Activated CD4-positive, alpha-beta T cell treated with anti-CD3 and anti-CD28 coated beads, Interleukin-2, amount 50 U/mL, for 48 hours (primary cell): ENCODE data around the gene HOXA13.

Source experiments
- DNase-seq, 2 experiments: peaks; one replicate each; pipeline ENCODE4 v3.0.0-alpha.2; 2020

The HOXA13 gene

GRCh38 chr7:27191833-27192545, 7.9 kb downstream of the HOXA13 start:
- DNase-seq = no peak

DNA sequence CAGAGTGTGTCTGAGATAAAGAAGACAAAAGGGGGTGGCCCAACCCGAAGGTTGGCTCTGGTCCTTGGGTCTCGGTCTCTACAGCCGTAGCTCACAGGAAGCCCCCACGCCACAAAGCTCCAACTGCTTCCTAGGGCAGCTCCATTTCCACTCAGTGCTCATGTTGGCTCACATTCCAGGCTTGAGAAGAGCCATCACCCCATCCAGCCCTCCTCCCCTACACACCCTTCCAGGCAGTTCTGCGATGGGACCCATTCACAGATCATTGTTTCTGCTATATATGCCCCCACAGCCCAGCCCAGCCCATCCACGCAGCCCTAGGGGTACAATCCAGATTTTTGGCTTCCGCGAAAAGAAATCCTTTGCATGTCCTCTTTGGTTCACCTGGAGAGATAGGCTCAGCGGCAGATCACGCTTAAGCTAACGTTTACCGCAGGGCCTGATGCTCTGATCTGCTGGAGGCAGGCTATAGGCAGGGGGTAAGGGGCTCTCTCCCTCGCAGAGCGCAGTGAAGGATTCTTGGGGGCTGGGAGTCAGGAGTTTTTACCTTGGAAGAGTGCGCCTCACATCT, 8.6 kb downstream of the HOXA13 start:
- no peak for DNase-seq

DNA sequence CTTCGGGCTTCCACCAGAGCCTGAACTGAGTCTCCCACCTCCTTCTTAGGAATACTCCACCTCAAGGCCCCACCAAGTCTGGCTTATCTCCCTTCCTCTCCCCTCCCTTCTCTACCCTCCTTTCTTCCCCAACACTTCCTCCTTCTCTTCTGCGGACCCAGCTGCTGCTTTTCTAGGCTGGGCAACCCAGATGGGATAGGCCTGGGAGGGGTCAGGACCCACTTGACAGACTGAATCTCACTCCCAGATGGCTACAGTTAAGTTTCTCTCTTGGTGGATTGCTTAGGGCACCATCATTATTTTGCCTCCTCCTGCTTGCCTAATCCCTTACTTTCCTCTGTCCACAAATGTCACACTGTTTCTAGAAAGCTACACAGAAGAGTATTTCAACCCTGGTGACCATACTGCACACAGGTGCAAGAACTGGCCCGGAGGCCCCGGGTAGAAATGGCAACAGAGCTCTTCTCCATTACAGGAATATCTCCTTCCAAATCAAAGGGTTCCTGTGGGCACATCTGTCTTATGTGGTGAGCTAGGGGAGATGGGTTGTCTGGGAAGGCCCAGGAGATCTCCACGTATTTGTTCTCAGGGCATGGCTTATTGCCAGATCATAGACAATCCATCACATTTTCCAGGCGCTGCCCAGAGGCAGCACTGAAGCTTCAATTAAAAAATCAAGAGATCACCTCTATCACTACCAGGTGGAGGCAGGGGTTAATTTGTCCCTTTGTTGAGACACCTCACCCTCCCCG, 9.7 kb downstream of the HOXA13 start:
- DNase-seq = no peak

DNA sequence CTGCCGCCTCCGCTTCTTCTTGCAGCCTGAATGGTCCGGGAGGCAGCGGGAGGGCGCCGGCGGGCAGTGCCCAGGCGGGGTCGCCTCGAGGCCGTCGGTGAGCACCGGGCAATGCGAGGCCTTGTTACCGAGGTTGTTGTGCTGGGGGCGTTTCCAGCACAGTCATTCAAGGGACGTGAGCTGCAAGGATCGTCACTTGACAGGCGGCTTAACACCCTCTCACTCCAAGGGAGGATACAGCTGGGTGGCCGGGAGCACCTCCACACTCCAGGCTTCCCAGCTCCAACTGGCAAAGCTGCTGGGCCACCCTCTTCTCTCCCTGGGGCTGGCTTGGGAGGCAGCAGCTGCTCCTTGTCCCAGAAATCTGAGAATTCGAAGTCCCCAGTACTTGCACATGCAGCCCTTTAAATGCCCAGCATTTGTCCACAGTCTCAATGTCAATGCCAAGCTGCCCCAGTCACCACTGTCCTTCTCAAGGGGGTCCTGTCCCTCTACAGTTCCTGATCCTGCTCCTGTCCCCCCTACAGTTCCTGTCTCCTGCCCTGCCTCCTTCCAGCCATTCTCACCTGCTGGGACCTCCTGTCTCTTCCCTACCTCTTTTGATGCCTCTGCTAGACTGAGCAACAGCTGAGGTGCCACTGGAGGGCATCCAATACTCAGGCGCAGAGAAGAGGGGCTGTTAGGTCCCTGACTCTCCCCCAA, 10.4 kb downstream of the HOXA13 start:
- no peak for DNase-seq

- DNase-seq = peak in 1 of 2 experiments; percentile 42
Observed at GRCh38 chr7:27188386-27189294, 11.3 kb downstream of the HOXA13 start.

- no peak for DNase-seq
Observed at GRCh38 chr7:27187475-27188385, 12.2 kb downstream of the HOXA13 start.

- DNase-seq = no peak
Observed at GRCh38 chr7:27186668-27187474, 13.0 kb downstream of the HOXA13 start.

GRCh38 chr7:27185854-27186667, 13.8 kb downstream of the HOXA13 start:
- DNase-seq = peak in 1 of 2 experiments; percentile 12

- DNase-seq = peak in 1 of 2 experiments; percentile 10
Observed at GRCh38 chr7:27185013-27185853, 14.7 kb downstream of the HOXA13 start, which contains the start of gene HOXA11. Gene HOXA11, minus strand, starts transcription at chr7:27185232. Its CDS starts 88 bp downstream, at chr7:27185144.

DNA sequence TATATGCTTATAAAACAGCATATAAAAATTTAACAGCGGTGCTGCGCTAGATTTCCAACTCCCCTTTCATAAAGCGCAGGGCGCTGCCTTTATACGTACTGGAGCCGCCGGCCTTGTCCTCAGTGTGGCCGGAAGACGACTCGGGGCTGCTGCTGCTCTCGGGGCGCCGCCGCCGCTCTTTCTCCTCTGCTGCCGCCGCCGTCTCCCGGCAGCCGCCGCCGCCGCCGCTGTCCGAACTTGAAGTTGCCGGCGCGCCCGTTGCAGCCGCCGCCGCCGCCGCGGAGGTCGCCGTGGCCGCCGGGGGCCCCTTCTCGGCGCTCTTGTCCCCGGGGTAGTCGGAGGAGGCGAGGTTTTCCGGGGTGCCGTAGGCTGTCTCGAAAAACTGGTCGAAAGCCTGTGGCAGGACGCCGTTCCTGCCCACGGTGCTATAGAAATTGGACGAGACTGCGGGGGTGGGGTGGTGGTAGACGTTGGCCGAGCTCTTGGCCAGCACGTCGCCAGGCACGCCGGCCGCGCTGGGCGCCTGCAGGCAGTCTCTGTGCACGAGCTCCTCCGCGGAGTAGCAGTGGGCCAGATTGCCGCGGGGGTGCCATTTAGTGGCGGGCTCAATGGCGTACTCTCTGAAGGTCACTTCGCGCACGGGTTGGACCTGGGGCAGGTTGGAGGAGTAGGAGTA, 15.4 kb downstream of the HOXA13 start:
- DNase-seq = peak in 1 of 2 experiments; percentile 37

GRCh38 chr7:27183682-27184336, 16.1 kb downstream of the HOXA13 start:
- peak in 1 of 2 experiments; percentile 4 for DNase-seq

GRCh38 chr7:27182861-27183681, 16.8 kb downstream of the HOXA13 start:
- peak in 1 of 2 experiments; percentile 3 for DNase-seq

- DNase-seq = peak in 1 of 2 experiments; percentile 1
Observed at GRCh38 chr7:27182285-27182841, 17.5 kb downstream of the HOXA13 start.

DNA sequence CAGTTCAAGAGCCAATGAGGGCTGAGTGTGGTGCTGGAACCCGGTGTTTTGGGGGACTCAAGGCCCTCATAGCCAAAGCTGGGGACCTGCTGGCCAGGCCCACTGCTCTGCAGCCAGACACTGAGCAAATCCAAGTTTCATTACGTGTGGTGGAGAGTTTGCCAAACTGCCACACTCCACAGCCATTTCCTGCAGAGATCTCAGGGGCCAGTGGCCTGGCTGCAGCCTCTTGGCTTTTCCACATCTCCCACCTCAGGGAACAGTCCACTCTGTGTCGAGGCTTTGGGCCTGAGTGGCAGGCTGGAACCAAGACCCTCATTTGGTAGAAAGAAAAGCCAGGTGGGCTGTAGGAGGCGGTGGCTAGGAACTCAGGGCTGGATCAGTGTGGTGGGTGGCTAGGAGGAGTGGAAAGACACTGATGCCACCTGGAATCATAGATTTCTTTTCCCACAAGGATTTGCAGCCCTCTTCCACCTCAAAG, 18.1 kb downstream of the HOXA13 start:
- DNase-seq = no peak
